ENCODE results near the gene SLC22A15.
"Not testable (repeated sequence)": the region's sequence is repeated elsewhere in the genome, so short reads cannot be mapped to it uniquely, and the experiment has no call there.

The SLC22A15 gene

GRCh38 chr1:116033322-116033721, 57.0 kb downstream of the SLC22A15 start:
- FAIRE-seq, result no peak

GRCh38 chr1:116036255-116036654, 59.9 kb downstream of the SLC22A15 start:
- FAIRE-seq, result no peak

GRCh38 chr1:116038679-116039078, 62.4 kb downstream of the SLC22A15 start:
- FAIRE-seq, result no peak

- FAIRE-seq, result no peak
Observed at GRCh38 chr1:116044071-116044470, 67.8 kb downstream of the SLC22A15 start.

GRCh38 chr1:116046933-116047332, 70.6 kb downstream of the SLC22A15 start:
- FAIRE-seq, result not testable (repeated sequence)

- not testable (repeated sequence) for FAIRE-seq
Observed at GRCh38 chr1:116051896-116052295, 75.6 kb downstream of the SLC22A15 start.

- no peak for FAIRE-seq
Observed at GRCh38 chr1:116062201-116062600, 85.9 kb downstream of the SLC22A15 start.

- no peak for FAIRE-seq
Observed at GRCh38 chr1:116064616-116065015, 88.3 kb downstream of the SLC22A15 start.

- no peak for FAIRE-seq
Observed at GRCh38 chr1:116066868-116067565, 90.7 kb downstream of the SLC22A15 start.

- FAIRE-seq, result no peak
Observed at GRCh38 chr1:116067566-116067890, 91.2 kb downstream of the SLC22A15 start.

GRCh38 chr1:116075575-116075974, 99.3 kb downstream of the SLC22A15 start:
- FAIRE-seq, result no peak

GRCh38 chr1:116075990-116076389, 99.7 kb downstream of the SLC22A15 start:
- FAIRE-seq, result no peak

- FAIRE-seq, result no peak
Observed at GRCh38 chr1:116076831-116077230, 100.5 kb downstream of the SLC22A15 start.

GRCh38 chr1:116078699-116079223, 102.4 kb downstream of the SLC22A15 start:
- FAIRE-seq, result no peak

GRCh38 chr1:116087628-116088027, 111.3 kb downstream of the SLC22A15 start:
- no peak for FAIRE-seq

GRCh38 chr1:116089870-116090269, 113.6 kb downstream of the SLC22A15 start:
- no peak for FAIRE-seq

GRCh38 chr1:116091083-116091482, 114.8 kb downstream of the SLC22A15 start:
- FAIRE-seq, result no peak

GRCh38 chr1:116092752-116093489, 116.6 kb downstream of the SLC22A15 start:
- no peak for FAIRE-seq

GRCh38 chr1:116095027-116095426, 118.7 kb downstream of the SLC22A15 start:
- peak; percentile 44 for FAIRE-seq

- no peak for FAIRE-seq
Observed at GRCh38 chr1:116096013-116096618, 119.8 kb downstream of the SLC22A15 start.

GRCh38 chr1:116097626-116098025, 121.3 kb downstream of the SLC22A15 start:
- no peak for FAIRE-seq

GRCh38 chr1:116099379-116099778, 123.1 kb downstream of the SLC22A15 start:
- FAIRE-seq, result no peak

- FAIRE-seq, result no peak
Observed at GRCh38 chr1:116099919-116100318, 123.6 kb downstream of the SLC22A15 start.

- FAIRE-seq, result no peak
Observed at GRCh38 chr1:116104667-116105066, 128.4 kb downstream of the SLC22A15 start.

All from A204.1 (cell line).